SH-SY5Y (cell line): ENCODE measurements around the gene RASGRF1.

ENCODE experiments used
- GATA2 ChIP-seq: IDR thresholded peaks from 2 replicates; pipeline ENCODE4 v1.6.1; 2011; ENCODE audit warnings: mild to moderate bottlenecking, low read depth, low read length
- GATA3 ChIP-seq: IDR thresholded peaks from 2 replicates; pipeline ENCODE4 v1.6.1; 2011; ENCODE audit warnings: low read depth, mild to moderate bottlenecking, low read length, moderate library complexity

RASGRF1 gene

GRCh38 chr15:78915341-78916087, 175.1 kb downstream of the RASGRF1 start:
- TF ChIP-seq GATA2 (no peak), GATA3 (no peak)

GRCh38 chr15:78914027-78914764, 176.4 kb downstream of the RASGRF1 start:
- TF ChIP-seq GATA3 (no peak), GATA2 (no peak)

GRCh38 chr15:78913012-78913411, 177.6 kb downstream of the RASGRF1 start:
- TF ChIP-seq GATA3, result no peak
- TF ChIP-seq GATA2, result no peak

- TF ChIP-seq GATA2 (no peak), GATA3 (no peak)
Observed at GRCh38 chr15:78912316-78912715, 178.3 kb downstream of the RASGRF1 start.

- TF ChIP-seq GATA3 (no peak), GATA2 (no peak)
Observed at GRCh38 chr15:78910271-78910670, 180.3 kb downstream of the RASGRF1 start.
